ENCODE results near the gene MLLT6.

The MLLT6 gene

GRCh38 chr17:38741921-38742410, 36.9 kb downstream of the MLLT6 start:
- DNase-seq (ENCODE audit: low read depth in 3 of 3) = no peak

- no peak for DNase-seq (ENCODE audit: low read depth in 3 of 3)
These were observed 37.6 kb downstream of the MLLT6 start for GRCh38 chr17:38742411-38743308.

- DNase-seq (ENCODE audit: low read depth in 3 of 3) = no peak
These were observed 38.6 kb downstream of the MLLT6 start for GRCh38 chr17:38743556-38744171.

- DNase-seq (ENCODE audit: low read depth in 3 of 3) = no peak
These were observed 40.5 kb downstream of the MLLT6 start for GRCh38 chr17:38745545-38745944.

GRCh38 chr17:38746004-38746848, 41.2 kb downstream of the MLLT6 start:
- no peak for DNase-seq (ENCODE audit: low read depth in 3 of 3)

- DNase-seq (ENCODE audit: low read depth in 3 of 3) = no peak
These were observed 41.9 kb downstream of the MLLT6 start for GRCh38 chr17:38746849-38747462.

GRCh38 chr17:38747463-38748148, 42.5 kb downstream of the MLLT6 start:
- no peak for DNase-seq (ENCODE audit: low read depth in 3 of 3)

GRCh38 chr17:38748149-38748891, 43.2 kb downstream of the MLLT6 start, which contains the start of gene PCGF2:
PCGF2 (minus strand) TSS chr17:38748336; CDS start chr17:38740402, 7,934 bp downstream.
- no peak for DNase-seq (ENCODE audit: low read depth in 3 of 3)

GRCh38 chr17:38748892-38749222, 43.8 kb downstream of the MLLT6 start:
- no peak for DNase-seq (ENCODE audit: low read depth in 3 of 3)

- no peak for DNase-seq (ENCODE audit: low read depth in 3 of 3)
These were observed 44.4 kb downstream of the MLLT6 start for GRCh38 chr17:38749223-38750043.

GRCh38 chr17:38750044-38750311, 44.9 kb downstream of the MLLT6 start:
- no peak for DNase-seq (ENCODE audit: low read depth in 3 of 3)

- DNase-seq (ENCODE audit: low read depth in 3 of 3) = no peak
These were observed 45.4 kb downstream of the MLLT6 start for GRCh38 chr17:38750312-38751121.

GRCh38 chr17:38751144-38751807, 46.2 kb downstream of the MLLT6 start:
- no peak for DNase-seq (ENCODE audit: low read depth in 3 of 3)

- DNase-seq (ENCODE audit: low read depth in 3 of 3) = peak; percentile 66 to 84 (median 71)
These were observed 46.8 kb downstream of the MLLT6 start for GRCh38 chr17:38751808-38752307.

GRCh38 chr17:38752308-38753070, 47.4 kb downstream of the MLLT6 start, which contains the start of gene PSMB3:
PSMB3 (plus strand) TSS chr17:38752741; CDS start chr17:38752827, 86 bp downstream.
- DNase-seq (ENCODE audit: low read depth in 3 of 3) = peak; percentile 85 to 94 (median 92)

GRCh38 chr17:38753071-38753506, 48.0 kb downstream of the MLLT6 start:
- DNase-seq (ENCODE audit: low read depth in 3 of 3) = no peak

GRCh38 chr17:38761612-38762011, 56.5 kb downstream of the MLLT6 start:
- no peak for DNase-seq (ENCODE audit: low read depth in 3 of 3)
